SK-N-SH (cell line): ENCODE measurements around the gene RPS26. TPM values are rescaled to one million over a fixed set of nuclear protein-coding genes. Genes with fewer than 3 reads are reported as not detected.
A peak's percentile ranks its signal among the peaks of the same experiment; 100 is the strongest.

Experiments
- CTCF ChIA-PET: fragments of 300-600, 350-600 bp; formaldehyde crosslinking; extraction: SDS; loops from one replicate; lab custom pipeline; 2021; lab: Yijun Ruan, JAX
- POLR2A ChIA-PET: fragments of 350-600 bp; sonication (Branson Sonifier 250); formaldehyde crosslinking; extraction: SDS; loops from one replicate; lab custom pipeline; 2020; ENCODE audit warnings: antibody characterized with exemption, inconsistent platforms; lab: Yijun Ruan, JAX
- DNase-seq: peaks from one replicate; pipeline ENCODE4 v3.0.0; 2012
- H2AFZ ChIP-seq: fragments of 200-600 bp; sonication (generic); 2 replicates; pipeline ENCODE4 v1.8.1; 2016; ENCODE audit warnings: antibody characterized with exemption, mild to moderate bottlenecking, low read depth
- H3F3A ChIP-seq: fragments of 200-600 bp; sonication (generic); replicated peaks from 2 replicates; pipeline ENCODE3; 2016; ENCODE audit warnings: antibody characterized with exemption, mild to moderate bottlenecking; ENCODE audit not compliant: insufficient read depth
- H3K27ac ChIP-seq, 2 experiments: fragments of 200-500 bp in 1 of 2; fragments of 200-600 bp in 1 of 2; sonication (Bioruptor generic) in 1 of 2; sonication (generic), shearing (Covaris generic) in 1 of 2; 2 replicates each; pipeline versions ENCODE4 v1.5.1 to v1.6.1; 2014 to 2016; ENCODE audit warnings: low read depth in 2 of 2, inconsistent platforms in 1 of 2, low read length in 1 of 2, mild to moderate bottlenecking in 1 of 2, mixed read lengths in 1 of 2
- H3K27me3 ChIP-seq: fragments of 200-600 bp; sonication (generic), shearing (Covaris generic); 2 replicates; pipeline ENCODE4 v1.6.1; 2016; ENCODE audit warnings: mixed run types; ENCODE audit not compliant: insufficient read depth
- H3K36me3 ChIP-seq, 2 experiments: fragments of 200-500 bp in 1 of 2; fragments of 200-600 bp in 1 of 2; sonication (Bioruptor generic) in 1 of 2; sonication (generic) in 1 of 2; replicated peaks in 1 of 2; 2 replicates each; pipeline versions ENCODE3 to v1.5.1; 2014 to 2016; ENCODE audit warnings: low read length in 1 of 2, mild to moderate bottlenecking in 1 of 2; ENCODE audit not compliant: insufficient read depth in 2 of 2, control insufficient read depth in 1 of 2
- H3K4me1 ChIP-seq, 2 experiments: fragments of 200-500 bp in 1 of 2; fragments of 200-600 bp in 1 of 2; sonication (Bioruptor generic) in 1 of 2; sonication (generic), shearing (Covaris generic) in 1 of 2; 2 replicates each; pipeline versions ENCODE4 v1.5.1 to v1.6.1; 2014 to 2016; ENCODE audit warnings: low read depth in 1 of 2, low read length in 1 of 2, mixed run types in 1 of 2; ENCODE audit not compliant: insufficient read depth in 2 of 2, control insufficient read depth in 1 of 2
- H3K4me2 ChIP-seq: fragments of 200-600 bp; sonication (generic), shearing (Covaris generic); 2 replicates; pipeline ENCODE4 v1.6.1; 2017; ENCODE audit warnings: mixed run types
- H3K4me3 ChIP-seq, 2 experiments: fragments of 200-500 bp in 1 of 2; fragments of 200-600 bp in 1 of 2; sonication (Bioruptor generic) in 1 of 2; sonication (generic), shearing (Covaris generic) in 1 of 2; 2 replicates each; pipeline versions ENCODE4 v1.5.1 to v1.8.1; 2014 to 2016; ENCODE audit warnings: low read depth in 2 of 2, inconsistent platforms in 1 of 2, low read length in 1 of 2, mild to moderate bottlenecking in 1 of 2, mixed read lengths in 1 of 2, moderate library complexity in 1 of 2
- H3K79me2 ChIP-seq: fragments of 200-600 bp; sonication (generic); 2 replicates; pipeline ENCODE4 v1.8.1; 2017; ENCODE audit warnings: mild to moderate bottlenecking; ENCODE audit not compliant: insufficient read depth
- H3K9ac ChIP-seq: fragments of 200-600 bp; sonication (generic); 2 replicates; pipeline ENCODE4 v1.6.1; 2017; ENCODE audit warnings: mixed run types
- H3K9me2 ChIP-seq: fragments of 200-600 bp; sonication (generic); 2 replicates; pipeline ENCODE4 v1.6.1; 2017; ENCODE audit warnings: mixed run types
- H3K9me3 ChIP-seq: fragments of 200-600 bp; sonication (generic); 2 replicates; pipeline ENCODE4 v1.6.1; 2017; ENCODE audit warnings: mixed run types, mild to moderate bottlenecking, moderate library complexity
- H4K20me1 ChIP-seq: fragments of 200-600 bp; sonication (generic); 2 replicates; pipeline ENCODE4 v1.6.1; 2017; ENCODE audit warnings: mild to moderate bottlenecking, mixed run types; ENCODE audit not compliant: insufficient read depth
- CHD2 ChIP-seq: fragments of 150-350 bp; IDR thresholded peaks from 2 replicates; pipeline ENCODE4 v1.6.1; 2018; ENCODE audit warnings: low read length; ENCODE audit not compliant: partially characterized antibody
- EP300 ChIP-seq, 2 experiments: IDR thresholded peaks; 2 replicates each; pipeline versions ENCODE4 v1.4.0 to v1.6.1; 2012; ENCODE audit warnings: borderline replicate concordance in 1 of 2, low read depth in 1 of 2, low read length in 1 of 2
- FOSL2 ChIP-seq: IDR thresholded peaks from 2 replicates; pipeline ENCODE4 v1.4.0; 2012; ENCODE audit warnings: low read depth, mild to moderate bottlenecking, moderate library complexity, borderline replicate concordance
- FOXJ3 ChIP-seq: sonication (generic); formaldehyde crosslinking; IDR thresholded peaks from 2 replicates; pipeline ENCODE4 v1.5.1; 2020; ENCODE audit warnings: mild to moderate bottlenecking, missing genetic modification reagents
- JUND ChIP-seq: IDR thresholded peaks from 2 replicates; pipeline ENCODE4 v1.4.0; 2012
- MEF2A ChIP-seq: IDR thresholded peaks from 2 replicates; pipeline ENCODE4 v1.4.0; 2012; ENCODE audit warnings: low read depth, borderline replicate concordance
- NRF1 ChIP-seq: IDR thresholded peaks from 2 replicates; pipeline ENCODE4 v1.6.1; 2012; ENCODE audit warnings: low read depth, mild to moderate bottlenecking, low read length
- POLR2AphosphoS5 ChIP-seq: IDR thresholded peaks from 2 replicates; pipeline ENCODE4 v1.6.1; 2012; ENCODE audit warnings: low read depth, low read length
- RAD21 ChIP-seq: IDR thresholded peaks from 2 replicates; pipeline ENCODE4 v1.6.1; 2012; ENCODE audit warnings: mild to moderate bottlenecking, low read length
- RCOR1 ChIP-seq: fragments of 150-350 bp; IDR thresholded peaks from 2 replicates; pipeline ENCODE4 v1.6.1; 2017; ENCODE audit warnings: antibody characterized with exemption, low read length
- RFX5 ChIP-seq: IDR thresholded peaks from 2 replicates; pipeline ENCODE4 v1.6.1; 2012; ENCODE audit warnings: mild to moderate bottlenecking, improper control_type of control experiment, low read length
- RXRA ChIP-seq: IDR thresholded peaks from 2 replicates; pipeline ENCODE4 v1.4.0; 2012; ENCODE audit warnings: low read depth, mild to moderate bottlenecking, borderline replicate concordance
- SIN3A ChIP-seq: IDR thresholded peaks from 2 replicates; pipeline ENCODE4 v1.6.1; 2012; ENCODE audit warnings: low read depth, mild to moderate bottlenecking, low read length, moderate library complexity, borderline replicate concordance
- SMC3 ChIP-seq: IDR thresholded peaks from 2 replicates; pipeline ENCODE4 v1.6.1; 2012; ENCODE audit warnings: low read depth, low read length, improper control_type of control experiment
- YY1 ChIP-seq: IDR thresholded peaks from 2 replicates; pipeline ENCODE4 v1.4.0; 2012; ENCODE audit warnings: low read depth, mild to moderate bottlenecking
- WGBS: methylation state at CpG from one replicate; pipeline ENCODE4 v1.1.6; 2017; ENCODE audit warnings: low lambda C conversion rate; 5-methylcytosine and 5-hydroxymethylcytosine counted together
- polyA plus RNA-seq, 3 experiments: library from polyadenylated mRNA; depleted of rRNA; stranded (reverse); fragments of >200 nt; gene quantifications; 2 replicates each; pipeline ENCODE4 v1.2.3, GENCODE V29; 2012
- TF ChIP-seq, protein P1 (sequence below): fragments of 150-350 bp; IDR thresholded peaks from 2 replicates; pipeline ENCODE4 v1.6.1; 2017; ENCODE audit warnings: antibody characterized with exemption, low read length, low read depth, borderline replicate concordance
- TF ChIP-seq, protein P2 (sequence below): IDR thresholded peaks from 2 replicates; pipeline ENCODE4 v1.4.0; 2012; ENCODE audit warnings: low read depth
- TF ChIP-seq, protein P3 (sequence below): IDR thresholded peaks from 2 replicates; pipeline ENCODE4 v1.6.1; 2012; ENCODE audit warnings: mild to moderate bottlenecking, low read depth, low read length, moderate library complexity
- TF ChIP-seq, protein P4 (sequence below): fragments of 200-600 bp; sonication (generic); IDR thresholded peaks from 2 replicates; pipeline ENCODE4 v1.6.1; 2017; ENCODE audit warnings: antibody characterized with exemption, mild to moderate bottlenecking, moderate library complexity

Gene RPS26
- polyA plus RNA-seq, 1 of the 3 experiments (the other 2 are of a cell fraction) = 1,500 TPM

DNA sequence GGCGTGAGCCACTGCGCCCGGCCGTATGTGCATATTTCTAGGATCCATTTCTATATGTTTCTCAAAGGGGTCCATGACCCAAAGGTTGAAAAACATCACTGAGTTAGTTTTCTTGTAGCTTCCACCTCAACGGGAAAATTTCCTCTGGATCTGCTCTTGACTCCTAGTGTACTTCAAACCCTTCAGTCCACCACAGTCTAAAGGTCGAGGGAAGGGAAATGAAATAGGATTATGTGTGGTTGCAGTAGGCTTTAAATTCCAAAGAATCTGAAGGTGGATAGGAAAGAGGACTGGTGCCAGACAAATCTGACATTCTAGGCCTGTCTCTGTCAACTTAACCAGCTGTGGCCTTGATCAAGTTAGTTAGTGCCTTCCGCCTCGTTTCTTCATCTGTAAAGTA, 46.4 kb upstream of the RPS26 start:
- Histone ChIP-seq H3K27ac (no peak overlapping the region), H3K4me3 (no peak overlapping the region), H3K9me2 (no peaks in the 10 kb centered on the region), H3K9ac (no peak overlapping the region), H2AFZ (no peak overlapping the region), H3K4me2 (no peak overlapping the region), H3F3A (peaks cover 26% of the 10 kb centered on the region), H3K27me3 (no peaks in the 10 kb centered on the region), H4K20me1 (no peaks in the 10 kb centered on the region), H3K4me1 (peaks cover 0 to 3% of the 10 kb centered on the region in 2 experiments; a peak in 1 of 4 replicates), H3K79me2 (peaks cover 9% of the 10 kb centered on the region; the same call in 1 of the 2 replicates), H3K36me3 (peaks cover 19 to 41% of the 10 kb centered on the region in 2 experiments), H3K9me3 (no peaks in the 10 kb centered on the region)
- DNase-seq = no peak
- POLR2A ChIA-PET = interaction anchor here (1.1 to 1.4 kb wide), 2 partner anchors 11 to 34 kb away, joined by 4 read pairs; no protein-coding TSS in a partner anchor
- CTCF ChIA-PET = interaction anchor here (1.0 to 10.8 kb wide), 23 partner anchors 10 to 318 kb away, joined by 3 to 183 read pairs (median 8); partner anchors contain the start of genes IKZF4, RAB5B, RPL41 and ZC3H10
- TF ChIP-seq, protein P1, sequence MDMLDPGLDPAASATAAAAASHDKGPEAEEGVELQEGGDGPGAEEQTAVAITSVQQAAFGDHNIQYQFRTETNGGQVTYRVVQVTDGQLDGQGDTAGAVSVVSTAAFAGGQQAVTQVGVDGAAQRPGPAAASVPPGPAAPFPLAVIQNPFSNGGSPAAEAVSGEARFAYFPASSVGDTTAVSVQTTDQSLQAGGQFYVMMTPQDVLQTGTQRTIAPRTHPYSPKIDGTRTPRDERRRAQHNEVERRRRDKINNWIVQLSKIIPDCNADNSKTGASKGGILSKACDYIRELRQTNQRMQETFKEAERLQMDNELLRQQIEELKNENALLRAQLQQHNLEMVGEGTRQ = no peak
- TF ChIP-seq, protein P2, sequence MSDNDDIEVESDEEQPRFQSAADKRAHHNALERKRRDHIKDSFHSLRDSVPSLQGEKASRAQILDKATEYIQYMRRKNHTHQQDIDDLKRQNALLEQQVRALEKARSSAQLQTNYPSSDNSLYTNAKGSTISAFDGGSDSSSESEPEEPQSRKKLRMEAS = no peak
- TF ChIP-seq RXRA = no peak
- no peak for TF ChIP-seq SMC3
- TF ChIP-seq, protein P3, sequence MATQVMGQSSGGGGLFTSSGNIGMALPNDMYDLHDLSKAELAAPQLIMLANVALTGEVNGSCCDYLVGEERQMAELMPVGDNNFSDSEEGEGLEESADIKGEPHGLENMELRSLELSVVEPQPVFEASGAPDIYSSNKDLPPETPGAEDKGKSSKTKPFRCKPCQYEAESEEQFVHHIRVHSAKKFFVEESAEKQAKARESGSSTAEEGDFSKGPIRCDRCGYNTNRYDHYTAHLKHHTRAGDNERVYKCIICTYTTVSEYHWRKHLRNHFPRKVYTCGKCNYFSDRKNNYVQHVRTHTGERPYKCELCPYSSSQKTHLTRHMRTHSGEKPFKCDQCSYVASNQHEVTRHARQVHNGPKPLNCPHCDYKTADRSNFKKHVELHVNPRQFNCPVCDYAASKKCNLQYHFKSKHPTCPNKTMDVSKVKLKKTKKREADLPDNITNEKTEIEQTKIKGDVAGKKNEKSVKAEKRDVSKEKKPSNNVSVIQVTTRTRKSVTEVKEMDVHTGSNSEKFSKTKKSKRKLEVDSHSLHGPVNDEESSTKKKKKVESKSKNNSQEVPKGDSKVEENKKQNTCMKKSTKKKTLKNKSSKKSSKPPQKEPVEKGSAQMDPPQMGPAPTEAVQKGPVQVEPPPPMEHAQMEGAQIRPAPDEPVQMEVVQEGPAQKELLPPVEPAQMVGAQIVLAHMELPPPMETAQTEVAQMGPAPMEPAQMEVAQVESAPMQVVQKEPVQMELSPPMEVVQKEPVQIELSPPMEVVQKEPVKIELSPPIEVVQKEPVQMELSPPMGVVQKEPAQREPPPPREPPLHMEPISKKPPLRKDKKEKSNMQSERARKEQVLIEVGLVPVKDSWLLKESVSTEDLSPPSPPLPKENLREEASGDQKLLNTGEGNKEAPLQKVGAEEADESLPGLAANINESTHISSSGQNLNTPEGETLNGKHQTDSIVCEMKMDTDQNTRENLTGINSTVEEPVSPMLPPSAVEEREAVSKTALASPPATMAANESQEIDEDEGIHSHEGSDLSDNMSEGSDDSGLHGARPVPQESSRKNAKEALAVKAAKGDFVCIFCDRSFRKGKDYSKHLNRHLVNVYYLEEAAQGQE = no peak
- no peak for TF ChIP-seq YY1
- TF ChIP-seq SIN3A = no peak
- 91% methylated on average over 8 of the region's 8 CpGs for WGBS

DNA sequence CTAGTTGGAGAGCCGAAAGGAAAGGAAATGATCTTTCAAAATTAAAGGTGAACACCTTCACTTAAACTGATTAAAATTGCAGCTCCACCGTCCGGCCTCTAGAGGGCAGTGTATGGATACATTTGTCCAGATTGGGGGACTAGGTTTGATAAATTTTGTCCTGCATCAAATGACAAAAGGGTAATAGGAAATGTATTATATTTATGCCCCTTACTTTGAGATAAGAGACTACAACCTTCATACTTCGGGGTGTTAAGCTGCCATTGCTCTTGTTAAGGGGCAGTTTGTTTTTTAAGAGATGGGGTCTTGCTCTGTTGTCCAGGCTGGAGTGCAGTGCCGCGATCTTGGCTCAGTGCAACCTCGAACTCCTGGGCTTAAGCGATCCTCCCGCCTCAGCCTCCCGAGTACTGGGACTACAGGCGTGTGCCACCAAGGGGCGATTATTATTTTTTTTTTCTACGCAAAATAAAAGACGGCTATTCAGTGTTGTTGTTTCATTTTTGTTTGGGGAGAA, 45.5 kb upstream of the RPS26 start:
- Histone ChIP-seq H2AFZ (peak overlapping the region; percentile 90), H3K9me3 (no peaks in the 10 kb centered on the region), H3K27ac (peak overlapping the region; percentile 70 to 85), H3K9ac (peak overlapping the region; percentile 81; the same call in 1 of the 2 replicates), H3K27me3 (no peaks in the 10 kb centered on the region), H4K20me1 (no peaks in the 10 kb centered on the region), H3F3A (peaks cover 26% of the 10 kb centered on the region), H3K36me3 (peaks cover 13 to 32% of the 10 kb centered on the region in 2 experiments), H3K4me3 (peak overlapping the region; percentile 85 to 97), H3K79me2 (peaks cover 9% of the 10 kb centered on the region; the same call in 1 of the 2 replicates), H3K9me2 (no peaks in the 10 kb centered on the region), H3K4me1 (peaks cover 0 to 3% of the 10 kb centered on the region in 2 experiments; a peak in 1 of 4 replicates), H3K4me2 (peak overlapping the region; percentile 99)
- ChIA-PET POLR2A (interaction anchor here (1.1 to 2.2 kb wide), 4 partner anchors 11 to 108 kb away, joined by 4 to 11 read pairs (median 5); partner anchors contain the start of gene PA2G4), CTCF (interaction anchor here (0.6 to 10.8 kb wide), 36 partner anchors 8 to 317 kb away, joined by 3 to 183 read pairs (median 4); partner anchors contain the start of genes IKZF4, RAB5B, RPL41 and ZC3H10)
- TF ChIP-seq FOXJ3 (CRISPR knock-in tag) (no peak), POLR2AphosphoS5 (0 out of 2 replicates have a peak, but pooled peaks have one; percentile 14), CHD2 (no peak), RFX5 (peak; percentile 39; the same call in 1 of the 2 replicates), MEF2A (no peak), JUND (no peak), EP300 (IDR thresholded peaks at IDR 0.05; ENCODE audit: borderline replicate concordance in 1 of 2, low read depth in 1 of 2, low read length in 1 of 2) (no peak), SIN3A (no peak), RCOR1 (no peak), NRF1 (no peak), SMC3 (peak; percentile 56), FOSL2 (no peak), RAD21 (peak; percentile 86)
- TF ChIP-seq, protein P4, sequence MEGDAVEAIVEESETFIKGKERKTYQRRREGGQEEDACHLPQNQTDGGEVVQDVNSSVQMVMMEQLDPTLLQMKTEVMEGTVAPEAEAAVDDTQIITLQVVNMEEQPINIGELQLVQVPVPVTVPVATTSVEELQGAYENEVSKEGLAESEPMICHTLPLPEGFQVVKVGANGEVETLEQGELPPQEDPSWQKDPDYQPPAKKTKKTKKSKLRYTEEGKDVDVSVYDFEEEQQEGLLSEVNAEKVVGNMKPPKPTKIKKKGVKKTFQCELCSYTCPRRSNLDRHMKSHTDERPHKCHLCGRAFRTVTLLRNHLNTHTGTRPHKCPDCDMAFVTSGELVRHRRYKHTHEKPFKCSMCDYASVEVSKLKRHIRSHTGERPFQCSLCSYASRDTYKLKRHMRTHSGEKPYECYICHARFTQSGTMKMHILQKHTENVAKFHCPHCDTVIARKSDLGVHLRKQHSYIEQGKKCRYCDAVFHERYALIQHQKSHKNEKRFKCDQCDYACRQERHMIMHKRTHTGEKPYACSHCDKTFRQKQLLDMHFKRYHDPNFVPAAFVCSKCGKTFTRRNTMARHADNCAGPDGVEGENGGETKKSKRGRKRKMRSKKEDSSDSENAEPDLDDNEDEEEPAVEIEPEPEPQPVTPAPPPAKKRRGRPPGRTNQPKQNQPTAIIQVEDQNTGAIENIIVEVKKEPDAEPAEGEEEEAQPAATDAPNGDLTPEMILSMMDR = peak; percentile 93
- TF ChIP-seq, protein P2 = no peak
- peak; percentile 70 for DNase-seq
- WGBS = 24% methylated on average over 14 of the region's 14 CpGs
